Epithelial cell of proximal tubule (primary cell): Measurements from ENCODE around the gene HNRNPC. TPM values are rescaled to one million over a fixed set of nuclear protein-coding genes. Genes with fewer than 3 reads are reported as not detected.

Experiments used
- DNase-seq: peaks from one replicate; pipeline ENCODE4 v3.0.0-alpha.2; 2011; ENCODE audit warnings: low read depth
- H3K4me3 ChIP-seq: 2 replicates; pipeline ENCODE4 v1.5.1; 2011; ENCODE audit warnings: low read depth, mild to moderate bottlenecking, low read length
- total RNA-seq: library from RNA; depleted of rRNA; stranded (reverse); fragments of >200 nt; gene quantifications from 2 replicates; pipeline ENCODE4 v1.2.3, GENCODE V29; 2015
- TF ChIP-seq, protein P1 (sequence below): conservative IDR thresholded peaks from 2 replicates; pipeline ENCODE4 v1.5.1; 2012; ENCODE audit warnings: low read depth, mild to moderate bottlenecking, low read length

Gene HNRNPC
- 755 and 938 TPM in 2 replicates for total RNA-seq

DNA sequence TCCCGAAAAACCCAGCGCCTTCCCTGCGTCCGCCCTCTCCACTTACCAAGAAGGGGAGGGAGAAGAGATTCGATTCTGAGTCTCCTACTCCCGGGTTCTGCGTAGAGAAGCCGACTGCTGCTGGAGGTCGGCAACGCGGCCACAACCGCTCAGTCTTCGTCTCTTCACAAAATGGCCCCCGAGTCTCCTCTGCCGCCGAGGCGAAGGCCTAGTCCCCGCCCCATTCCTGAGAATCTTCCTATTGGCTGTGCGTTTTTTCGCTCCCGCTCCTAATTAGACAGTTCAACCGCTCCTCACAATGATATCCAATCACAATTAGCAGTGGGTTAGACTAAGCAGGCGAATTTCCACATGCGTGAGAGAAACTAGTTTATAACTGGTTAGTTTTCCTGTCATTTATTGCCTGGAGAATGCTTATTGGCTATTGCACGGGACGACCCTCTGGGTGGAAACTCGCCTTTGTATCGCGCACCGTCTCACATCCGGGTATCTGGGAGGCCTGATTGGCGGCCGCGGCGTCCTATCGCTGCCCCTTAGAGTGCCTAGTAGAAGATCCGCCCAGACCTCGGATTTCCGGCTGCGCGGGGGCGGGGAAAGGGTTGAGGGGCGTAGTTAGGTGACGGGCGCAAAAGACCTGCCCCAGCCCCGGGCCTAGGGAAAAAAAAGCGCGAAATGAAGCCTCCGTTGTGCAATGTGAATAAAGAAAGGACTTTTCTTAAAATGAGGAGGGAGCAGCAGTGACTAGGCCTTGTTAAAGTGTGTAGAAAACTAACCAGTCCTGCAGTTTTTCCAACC, at the start of gene HNRNPC:
Gene HNRNPC, minus strand, starts transcription at position 191 of the 795 bp plus-strand sequence. CDS start 35,249 bp downstream, outside the sequence.
- H3K4me3 ChIP-seq, result peak within 1 kb of the TSS; percentile 84
- TF ChIP-seq, protein P1, sequence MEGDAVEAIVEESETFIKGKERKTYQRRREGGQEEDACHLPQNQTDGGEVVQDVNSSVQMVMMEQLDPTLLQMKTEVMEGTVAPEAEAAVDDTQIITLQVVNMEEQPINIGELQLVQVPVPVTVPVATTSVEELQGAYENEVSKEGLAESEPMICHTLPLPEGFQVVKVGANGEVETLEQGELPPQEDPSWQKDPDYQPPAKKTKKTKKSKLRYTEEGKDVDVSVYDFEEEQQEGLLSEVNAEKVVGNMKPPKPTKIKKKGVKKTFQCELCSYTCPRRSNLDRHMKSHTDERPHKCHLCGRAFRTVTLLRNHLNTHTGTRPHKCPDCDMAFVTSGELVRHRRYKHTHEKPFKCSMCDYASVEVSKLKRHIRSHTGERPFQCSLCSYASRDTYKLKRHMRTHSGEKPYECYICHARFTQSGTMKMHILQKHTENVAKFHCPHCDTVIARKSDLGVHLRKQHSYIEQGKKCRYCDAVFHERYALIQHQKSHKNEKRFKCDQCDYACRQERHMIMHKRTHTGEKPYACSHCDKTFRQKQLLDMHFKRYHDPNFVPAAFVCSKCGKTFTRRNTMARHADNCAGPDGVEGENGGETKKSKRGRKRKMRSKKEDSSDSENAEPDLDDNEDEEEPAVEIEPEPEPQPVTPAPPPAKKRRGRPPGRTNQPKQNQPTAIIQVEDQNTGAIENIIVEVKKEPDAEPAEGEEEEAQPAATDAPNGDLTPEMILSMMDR, result no peak

DNA sequence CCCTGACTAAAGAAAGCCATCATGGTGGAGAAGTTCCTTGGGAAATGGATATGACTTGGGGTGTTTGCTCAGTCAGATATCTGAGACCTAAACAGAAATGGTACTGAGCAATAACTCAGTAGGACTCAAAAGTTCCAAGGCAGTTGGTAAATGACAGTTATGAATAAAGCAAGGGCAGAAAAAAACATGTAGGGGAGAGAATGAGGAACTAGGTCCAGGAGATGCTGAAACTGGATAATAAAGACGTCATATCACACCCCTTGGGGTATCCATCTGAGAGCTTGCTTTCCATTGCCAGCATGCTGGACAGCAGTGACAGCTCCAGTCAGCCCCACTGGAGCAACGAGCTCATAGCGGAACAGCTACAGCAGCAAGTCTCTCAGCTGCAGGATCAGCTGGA, 48.2 kb upstream of the HNRNPC start:
- H3K4me3 ChIP-seq, result no peak overlapping the region
- DNase-seq, result no peak
- TF ChIP-seq, protein P1, result no peak

More for the DNA sequence above, at the start of gene HNRNPC:
- DNase-seq, result peak; percentile 100

DNA sequence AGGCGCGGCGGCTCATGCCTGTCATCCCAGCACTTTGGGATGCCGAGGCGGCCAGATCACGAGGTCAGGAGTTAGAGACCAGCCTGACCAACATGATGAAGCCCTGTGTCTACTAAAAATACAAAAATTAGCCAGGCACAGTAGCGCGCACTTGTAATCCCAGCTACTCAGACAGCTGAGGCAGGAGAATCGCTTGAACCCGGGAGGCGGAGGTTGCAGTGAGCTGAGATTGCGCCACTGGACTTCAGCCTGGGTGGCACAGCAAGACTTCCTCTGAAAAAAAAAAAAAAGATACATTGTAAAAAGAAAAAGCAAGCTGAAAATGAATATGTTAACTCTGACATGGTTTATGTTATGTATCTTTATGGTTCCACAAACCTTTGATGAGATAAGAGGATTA, 44.3 kb upstream of the HNRNPC start:
- TF ChIP-seq, protein P1, result no peak
- DNase-seq, result no peak
- H3K4me3 ChIP-seq, result no peak overlapping the region

DNA sequence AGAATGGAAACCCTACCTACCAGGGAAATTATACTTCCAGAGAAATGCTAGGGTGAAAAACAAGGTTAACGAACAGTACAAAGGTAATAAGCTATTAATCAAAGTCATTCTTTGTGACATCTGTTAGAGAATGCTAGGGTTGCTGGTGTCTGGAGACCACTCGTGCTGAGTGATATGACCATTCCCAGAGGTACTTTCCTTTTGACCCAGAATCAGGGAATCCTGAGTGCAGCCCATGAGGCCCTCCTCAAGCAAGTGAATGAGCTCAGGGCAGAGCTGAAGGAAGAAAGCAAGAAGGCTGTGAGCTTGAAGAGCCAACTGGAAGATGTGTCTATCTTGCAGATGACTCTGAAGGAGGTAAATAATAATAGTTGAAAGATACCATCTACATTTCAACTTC, 42.4 kb upstream of the HNRNPC start:
- no peak overlapping the region for H3K4me3 ChIP-seq
- DNase-seq, result no peak
- TF ChIP-seq, protein P1, result no peak

DNA sequence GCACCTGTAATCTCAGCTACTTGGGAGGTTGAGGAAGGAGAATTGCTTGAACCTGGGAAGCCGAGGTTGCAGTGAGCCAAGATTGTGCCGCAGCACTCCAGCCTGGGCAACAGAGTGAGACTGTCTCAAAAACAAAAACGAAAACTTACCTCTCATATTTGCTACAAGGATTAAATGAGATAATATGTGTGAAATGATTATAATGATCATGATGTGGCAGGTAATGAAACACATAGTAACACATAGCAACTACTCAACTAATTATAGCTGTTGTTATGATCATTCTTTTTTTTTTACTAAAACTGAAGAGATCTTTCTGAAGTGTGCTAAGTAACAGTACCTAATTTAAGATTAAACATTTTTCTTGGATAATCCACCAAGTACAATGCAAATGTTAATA, 40.7 kb upstream of the HNRNPC start:
- TF ChIP-seq, protein P1, result no peak
- H3K4me3 ChIP-seq, result no peak overlapping the region
- DNase-seq, result no peak

DNA sequence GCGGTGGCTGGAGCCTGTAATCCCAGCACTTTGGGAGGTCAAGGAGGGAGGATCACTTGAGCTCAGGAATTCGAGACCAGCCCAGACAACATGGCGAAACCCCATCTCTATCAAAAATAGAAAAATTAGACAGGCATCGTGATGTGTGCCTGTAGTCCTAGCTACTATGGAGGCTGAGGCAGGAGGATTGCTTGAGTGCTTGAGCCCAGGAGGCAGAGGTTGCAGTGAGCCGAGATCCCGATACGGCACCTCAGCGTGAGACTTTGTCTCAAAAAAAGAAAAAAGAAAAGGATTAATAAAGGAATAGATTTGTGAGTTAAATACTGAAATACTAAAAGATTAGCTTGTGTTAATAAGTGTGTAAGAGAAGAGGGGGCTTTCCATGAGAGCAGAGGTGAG, 40.0 kb upstream of the HNRNPC start:
- no peak for DNase-seq
- TF ChIP-seq, protein P1, result no peak
- peak overlapping the region; percentile 47 for H3K4me3 ChIP-seq
